Stimulated activated CD8-positive, alpha-beta memory T cell treated with anti-CD3 and anti-CD28 coated beads, Interleukin-2, amount 100 ng/mL, for 48 hours (primary cell): ENCODE results near the gene VPS13D.

Experiments used
- DNase-seq, 2 donors: peaks; one replicate each; pipeline ENCODE4 v3.0.0-alpha.2; 2020; ENCODE audit warnings: low read depth in 2 of 2

The VPS13D gene

GRCh38 chr1:12485231-12486058, 255.6 kb downstream of the VPS13D start:
- DNase-seq = no peak

- no peak for DNase-seq
These were observed 256.2 kb downstream of the VPS13D start for GRCh38 chr1:12486059-12486341.

GRCh38 chr1:12486401-12487005, 256.7 kb downstream of the VPS13D start:
- DNase-seq = no peak

- no peak for DNase-seq
These were observed 257.7 kb downstream of the VPS13D start for GRCh38 chr1:12487520-12487919.

- no peak for DNase-seq
These were observed 259.0 kb downstream of the VPS13D start for GRCh38 chr1:12488666-12489354.

- DNase-seq = no peak
These were observed 260.8 kb downstream of the VPS13D start for GRCh38 chr1:12490532-12491142.

GRCh38 chr1:12491656-12492055, 261.8 kb downstream of the VPS13D start:
- DNase-seq = no peak

GRCh38 chr1:12495725-12496124, 265.9 kb downstream of the VPS13D start:
- DNase-seq = no peak

GRCh38 chr1:12496154-12496961, 266.5 kb downstream of the VPS13D start:
- no peak for DNase-seq

- no peak for DNase-seq
These were observed 269.9 kb downstream of the VPS13D start for GRCh38 chr1:12499539-12500240.

- no peak for DNase-seq
These were observed 271.8 kb downstream of the VPS13D start for GRCh38 chr1:12501661-12502060.

GRCh38 chr1:12502336-12503109, 272.7 kb downstream of the VPS13D start:
- DNase-seq = no peak

GRCh38 chr1:12503709-12504108, 273.9 kb downstream of the VPS13D start:
- DNase-seq = no peak

- DNase-seq = no peak
These were observed 274.8 kb downstream of the VPS13D start for GRCh38 chr1:12504601-12505000.

GRCh38 chr1:12505231-12505630, 275.4 kb downstream of the VPS13D start:
- DNase-seq = no peak

- DNase-seq = no peak
These were observed 275.9 kb downstream of the VPS13D start for GRCh38 chr1:12505639-12506280.

- no peak for DNase-seq
These were observed 276.8 kb downstream of the VPS13D start for GRCh38 chr1:12506281-12507280.

GRCh38 chr1:12507631-12508030, 277.8 kb downstream of the VPS13D start:
- DNase-seq = no peak

GRCh38 chr1:12508849-12509248, 279.0 kb downstream of the VPS13D start:
- DNase-seq = no peak
